ENCODE measurements around the gene PRC1. TPM values are rescaled to one million over a fixed set of nuclear protein-coding genes. Genes with fewer than 3 reads are reported as not detected.

Gene PRC1
- polyA plus RNA-seq, 5 donors: 57.8 to 136 (median 84.1) TPM

Other genes starting within 250 kb of the PRC1 start
- 10 to 100 TPM; 44.3 to 73.3 (median 57.5) TPM for gene FURIN, start 125.9 kb downstream of the PRC1 start, polyA plus RNA-seq (ENCODE audit: insufficient read depth in 1 of 5, insufficient read length in 5 of 5, low replicate concordance in 1 of 5)
- gene FES, start 110.0 kb downstream of the PRC1 start, polyA plus RNA-seq (ENCODE audit: insufficient read depth in 1 of 5, insufficient read length in 5 of 5, low replicate concordance in 1 of 5): 10 to 100 TPM; 19.0 to 31.2 (median 21.9) TPM
- gene MAN2A2, start 91.2 kb downstream of the PRC1 start, polyA plus RNA-seq (ENCODE audit: insufficient read depth in 1 of 5, insufficient read length in 5 of 5, low replicate concordance in 1 of 5): 10 to 100 TPM; 41.5 to 71.5 (median 55.3) TPM
- 10 to 100 TPM; 11.5 to 17.5 (median 16.1) TPM for gene HDDC3, start 62.0 kb downstream of the PRC1 start, polyA plus RNA-seq (ENCODE audit: insufficient read depth in 1 of 5, insufficient read length in 5 of 5, low replicate concordance in 1 of 5)
- 10 to 100 TPM; 52.6 to 72.5 (median 68.3) TPM for gene UNC45A, start 59.2 kb downstream of the PRC1 start, polyA plus RNA-seq (ENCODE audit: insufficient read depth in 1 of 5, insufficient read length in 5 of 5, low replicate concordance in 1 of 5)
- 10 to 100 TPM; 16.3 to 22.4 (median 18.9) TPM for gene RCCD1, start 39.7 kb downstream of the PRC1 start, polyA plus RNA-seq (ENCODE audit: insufficient read depth in 1 of 5, insufficient read length in 5 of 5, low replicate concordance in 1 of 5)
- gene VPS33B, start 28.1 kb upstream of the PRC1 start, polyA plus RNA-seq (ENCODE audit: insufficient read depth in 1 of 5, insufficient read length in 5 of 5, low replicate concordance in 1 of 5): 10 to 100 TPM; 16.3 to 19.2 (median 17.5) TPM
- gene SV2B, start 105.7 kb upstream of the PRC1 start, polyA plus RNA-seq (ENCODE audit: insufficient read depth in 1 of 5, insufficient read length in 5 of 5, low replicate concordance in 1 of 5): 1 to 10 TPM; 1.3 to 2.6 (median 1.5) TPM

Measured in right lung (tissue), 5 donors.